Central memory CD8-positive, alpha-beta T cell (primary cell): ENCODE data around the gene HDAC7.
A peak's percentile ranks its signal among the peaks of the same experiment; 100 is the strongest.

Experiments
- ATAC-seq: fragments of 150-1000 bp; cut with Tn5 transposase; replicated peaks from 2 replicates; pipeline ENCODE4 v1.10.0; 2022; ENCODE audit warnings: mild to moderate bottlenecking, moderate FRiP score, moderate number of reproducible peaks; ENCODE audit not compliant: poor library complexity, severe bottlenecking; ENCODE audit errors: extremely low read depth
- DNase-seq, 2 donors: peaks; one replicate each; pipeline ENCODE4 v3.0.0; 2021; ENCODE audit warnings: low spot score in 2 of 2
- H3K27ac Mint-ChIP-seq: one replicate; pipeline ENCODE4 v1.8.0; 2022; ENCODE audit warnings: low read depth, mild to moderate bottlenecking, moderate library complexity, mixed read lengths
- H3K27me3 Mint-ChIP-seq: one replicate; pipeline ENCODE4 v1.8.0; 2022; ENCODE audit warnings: mixed read lengths
- H3K36me3 Mint-ChIP-seq: one replicate; pipeline ENCODE4 v1.8.0; 2022; ENCODE audit warnings: mild to moderate bottlenecking, moderate library complexity, mixed read lengths; ENCODE audit not compliant: insufficient read depth
- H3K4me1 Mint-ChIP-seq: one replicate; pipeline ENCODE4 v1.8.0; 2022; ENCODE audit warnings: mixed read lengths
- H3K4me3 Mint-ChIP-seq: one replicate; pipeline ENCODE4 v1.8.0; 2022; ENCODE audit warnings: mild to moderate bottlenecking, moderate library complexity, mixed read lengths
- H3K9me3 Mint-ChIP-seq: one replicate; pipeline ENCODE4 v1.8.0; 2022; ENCODE audit warnings: mixed read lengths

The HDAC7 gene

DNA sequence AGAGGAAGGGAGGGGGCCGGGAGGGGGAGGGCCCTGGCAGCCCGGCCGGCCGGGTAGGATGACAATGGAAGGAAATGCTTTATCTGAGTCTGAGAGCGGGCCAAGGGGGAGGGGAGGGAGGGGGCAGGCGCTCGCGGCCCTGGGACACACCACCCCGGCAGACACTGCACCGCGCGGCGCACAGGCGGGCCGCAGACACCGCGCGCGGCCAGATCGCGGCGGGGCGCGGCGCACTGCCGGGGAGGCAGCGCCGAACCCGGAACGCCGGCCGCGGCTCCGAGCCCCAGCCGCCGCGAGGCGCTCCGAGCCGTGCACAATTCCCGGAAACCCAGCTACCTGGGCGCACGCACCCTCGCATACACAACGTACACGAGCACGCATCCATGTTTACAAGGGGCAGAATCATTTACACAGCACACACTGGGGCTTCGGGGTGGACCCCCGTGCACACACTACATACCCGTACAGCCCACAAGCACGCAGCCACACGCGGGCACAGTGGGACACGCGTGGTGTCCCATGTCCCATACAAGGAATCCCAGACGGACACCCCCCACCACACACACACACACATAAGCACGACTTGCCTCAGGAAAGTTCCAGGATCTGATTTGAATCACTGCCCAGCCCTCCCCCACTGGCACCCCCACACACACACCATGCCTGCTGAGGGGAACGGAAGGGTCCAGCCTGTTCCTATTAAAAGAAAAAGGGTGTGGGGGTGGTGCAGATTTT lies at the start of gene HDAC7:
Gene HDAC7, minus strand, starts transcription at position 8 of the 735 bp plus-strand sequence. CDS start 118 bp downstream, outside the sequence.
- H3K9me3 Mint-ChIP-seq: no peaks in the 10 kb centered on the region
- ATAC-seq (peak; percentile 63), DNase-seq (peak in 1 of 2 donors; percentile 31)
- peak within 1 kb of the TSS; percentile 89 for H3K27ac Mint-ChIP-seq
- H3K27me3 Mint-ChIP-seq: no peaks in the 10 kb centered on the region
- H3K36me3 Mint-ChIP-seq: peaks cover 12% of the 10 kb centered on the region
- H3K4me3 Mint-ChIP-seq: peak within 1 kb of the TSS; percentile 97
- H3K4me1 Mint-ChIP-seq: peaks cover 84% of the 10 kb centered on the region

- Mint-ChIP-seq H3K4me3 (no peak overlapping the region), H3K27me3 (no peaks in the 10 kb centered on the region), H3K9me3 (no peaks in the 10 kb centered on the region), H3K4me1 (no peaks in the 10 kb centered on the region), H3K36me3 (peaks cover 4% of the 10 kb centered on the region), H3K27ac (peak overlapping the region; percentile 68)
- ATAC-seq: no peak
- DNase-seq: no peak
Observed at GRCh38 chr12:47868552-47869031, 48.9 kb upstream of the HDAC7 start.

DNA sequence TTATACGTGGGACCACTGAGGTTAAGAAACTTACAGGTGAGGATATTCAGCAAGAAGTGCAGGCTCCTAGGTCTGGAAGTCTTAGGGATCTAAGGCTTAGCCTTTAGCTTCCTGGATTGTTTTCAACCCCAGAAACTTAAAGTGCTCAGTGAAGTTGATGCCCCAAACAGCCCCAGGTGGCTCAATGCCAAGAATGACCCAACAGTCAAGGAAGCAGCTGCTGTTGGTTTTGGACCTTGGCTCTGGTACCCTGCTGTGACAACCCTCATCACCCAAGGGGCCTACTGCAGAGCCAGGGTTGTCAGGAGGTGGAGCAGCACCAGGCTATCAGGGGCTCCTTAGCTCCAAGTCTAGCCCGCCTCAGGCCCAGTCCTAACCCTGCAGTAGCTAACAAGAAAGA lies 48.3 kb upstream of the HDAC7 start:
- DNase-seq: no peak
- H3K36me3 Mint-ChIP-seq: peaks cover 2% of the 10 kb centered on the region
- no peaks in the 10 kb centered on the region for H3K4me1 Mint-ChIP-seq
- ATAC-seq: no peak
- no peak overlapping the region for H3K4me3 Mint-ChIP-seq
- no peaks in the 10 kb centered on the region for H3K9me3 Mint-ChIP-seq
- no peaks in the 10 kb centered on the region for H3K27me3 Mint-ChIP-seq
- H3K27ac Mint-ChIP-seq: no peak overlapping the region

- Mint-ChIP-seq H3K27me3 (no peaks in the 10 kb centered on the region), H3K4me1 (no peaks in the 10 kb centered on the region), H3K4me3 (no peak overlapping the region), H3K9me3 (no peaks in the 10 kb centered on the region), H3K36me3 (peaks cover 2% of the 10 kb centered on the region), H3K27ac (no peak overlapping the region)
- DNase-seq (no peak), ATAC-seq (no peak)
Observed at GRCh38 chr12:47867495-47867941, 47.8 kb upstream of the HDAC7 start.

- DNase-seq (no peak), ATAC-seq (no peak)
- H3K4me1 Mint-ChIP-seq: no peaks in the 10 kb centered on the region
- no peaks in the 10 kb centered on the region for H3K27me3 Mint-ChIP-seq
- no peak overlapping the region for H3K27ac Mint-ChIP-seq
- H3K9me3 Mint-ChIP-seq: no peaks in the 10 kb centered on the region
- H3K36me3 Mint-ChIP-seq: no peaks in the 10 kb centered on the region
- H3K4me3 Mint-ChIP-seq: no peak overlapping the region
Observed at GRCh38 chr12:47864646-47865235, 45.0 kb upstream of the HDAC7 start.

DNA sequence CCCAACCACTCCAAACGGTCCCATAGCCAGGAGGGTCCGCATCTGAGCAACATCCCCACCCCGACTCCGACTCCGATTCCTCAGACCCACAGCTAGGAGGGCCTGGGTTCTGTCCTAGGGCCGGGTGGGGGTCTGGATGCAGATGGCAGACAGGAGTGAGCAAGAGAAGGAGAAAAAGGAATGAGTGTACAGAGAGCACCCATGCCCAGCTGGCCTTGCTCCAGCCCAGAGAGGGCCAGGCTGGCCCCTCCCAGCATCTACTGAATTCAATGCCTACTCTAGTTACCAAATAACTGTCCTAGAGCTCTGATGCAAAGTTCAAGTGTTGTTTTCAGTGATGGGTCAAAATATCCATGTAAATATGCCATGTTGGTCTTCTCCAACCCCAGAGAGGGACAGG lies 44.3 kb upstream of the HDAC7 start:
- DNase-seq (no peak), ATAC-seq (no peak)
- Mint-ChIP-seq H3K9me3 (no peaks in the 10 kb centered on the region), H3K27ac (no peak overlapping the region), H3K36me3 (no peaks in the 10 kb centered on the region), H3K27me3 (no peaks in the 10 kb centered on the region), H3K4me1 (no peaks in the 10 kb centered on the region), H3K4me3 (no peak overlapping the region)

GRCh38 chr12:47863467-47863866 lies 43.8 kb upstream of the HDAC7 start:
- Mint-ChIP-seq H3K27ac (no peak overlapping the region), H3K4me1 (no peaks in the 10 kb centered on the region), H3K4me3 (no peak overlapping the region), H3K27me3 (no peaks in the 10 kb centered on the region), H3K36me3 (no peaks in the 10 kb centered on the region), H3K9me3 (no peaks in the 10 kb centered on the region)
- DNase-seq (no peak), ATAC-seq (no peak)

- H3K27me3 Mint-ChIP-seq: no peaks in the 10 kb centered on the region
- no peak overlapping the region for H3K27ac Mint-ChIP-seq
- ATAC-seq (no peak), DNase-seq (no peak)
- H3K4me3 Mint-ChIP-seq: no peak overlapping the region
- no peaks in the 10 kb centered on the region for H3K4me1 Mint-ChIP-seq
- H3K9me3 Mint-ChIP-seq: no peaks in the 10 kb centered on the region
- no peaks in the 10 kb centered on the region for H3K36me3 Mint-ChIP-seq
Observed at GRCh38 chr12:47862881-47863280, 43.2 kb upstream of the HDAC7 start.

GRCh38 chr12:47862167-47862750 lies 42.6 kb upstream of the HDAC7 start:
- no peaks in the 10 kb centered on the region for H3K27me3 Mint-ChIP-seq
- H3K4me1 Mint-ChIP-seq: no peaks in the 10 kb centered on the region
- H3K36me3 Mint-ChIP-seq: no peaks in the 10 kb centered on the region
- ATAC-seq: no peak
- no peak overlapping the region for H3K27ac Mint-ChIP-seq
- H3K9me3 Mint-ChIP-seq: no peaks in the 10 kb centered on the region
- DNase-seq: no peak
- H3K4me3 Mint-ChIP-seq: no peak overlapping the region

GRCh38 chr12:47860873-47861272 lies 41.2 kb upstream of the HDAC7 start:
- H3K27ac Mint-ChIP-seq: no peak overlapping the region
- no peak overlapping the region for H3K4me3 Mint-ChIP-seq
- DNase-seq (no peak), ATAC-seq (no peak)
- no peaks in the 10 kb centered on the region for H3K36me3 Mint-ChIP-seq
- H3K9me3 Mint-ChIP-seq: no peaks in the 10 kb centered on the region
- H3K4me1 Mint-ChIP-seq: no peaks in the 10 kb centered on the region
- H3K27me3 Mint-ChIP-seq: no peaks in the 10 kb centered on the region

DNA sequence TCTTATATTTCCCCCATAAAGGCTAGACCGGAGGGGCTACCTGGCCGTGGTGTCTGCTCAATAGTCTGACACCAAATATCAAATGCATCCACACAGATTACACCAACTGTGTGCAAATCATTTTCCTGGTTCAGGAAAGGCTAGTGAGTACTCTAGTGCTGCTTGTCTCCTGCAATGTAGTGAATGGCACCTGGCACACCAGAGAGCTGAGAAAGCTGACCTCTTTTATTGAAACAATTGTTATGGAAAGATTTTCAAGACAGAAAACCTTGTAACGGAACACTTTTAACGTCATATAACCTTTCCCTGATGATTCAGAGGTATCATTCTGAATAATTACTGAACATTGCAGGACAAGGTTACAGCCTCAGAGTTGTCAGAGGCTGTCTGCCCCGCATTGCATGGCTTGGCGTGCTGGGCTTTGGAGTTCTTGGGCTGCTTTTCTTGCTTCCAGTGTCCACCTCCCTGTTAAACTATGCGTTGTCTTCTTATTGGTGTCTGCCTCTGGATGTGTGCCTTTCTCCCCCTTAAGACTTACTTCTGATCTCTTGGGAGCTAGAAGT lies 40.7 kb upstream of the HDAC7 start:
- no peak overlapping the region for H3K27ac Mint-ChIP-seq
- no peak for DNase-seq
- no peak overlapping the region for H3K4me3 Mint-ChIP-seq
- no peak for ATAC-seq
- H3K4me1 Mint-ChIP-seq: no peaks in the 10 kb centered on the region
- H3K36me3 Mint-ChIP-seq: no peaks in the 10 kb centered on the region
- H3K9me3 Mint-ChIP-seq: no peaks in the 10 kb centered on the region
- no peaks in the 10 kb centered on the region for H3K27me3 Mint-ChIP-seq

DNA sequence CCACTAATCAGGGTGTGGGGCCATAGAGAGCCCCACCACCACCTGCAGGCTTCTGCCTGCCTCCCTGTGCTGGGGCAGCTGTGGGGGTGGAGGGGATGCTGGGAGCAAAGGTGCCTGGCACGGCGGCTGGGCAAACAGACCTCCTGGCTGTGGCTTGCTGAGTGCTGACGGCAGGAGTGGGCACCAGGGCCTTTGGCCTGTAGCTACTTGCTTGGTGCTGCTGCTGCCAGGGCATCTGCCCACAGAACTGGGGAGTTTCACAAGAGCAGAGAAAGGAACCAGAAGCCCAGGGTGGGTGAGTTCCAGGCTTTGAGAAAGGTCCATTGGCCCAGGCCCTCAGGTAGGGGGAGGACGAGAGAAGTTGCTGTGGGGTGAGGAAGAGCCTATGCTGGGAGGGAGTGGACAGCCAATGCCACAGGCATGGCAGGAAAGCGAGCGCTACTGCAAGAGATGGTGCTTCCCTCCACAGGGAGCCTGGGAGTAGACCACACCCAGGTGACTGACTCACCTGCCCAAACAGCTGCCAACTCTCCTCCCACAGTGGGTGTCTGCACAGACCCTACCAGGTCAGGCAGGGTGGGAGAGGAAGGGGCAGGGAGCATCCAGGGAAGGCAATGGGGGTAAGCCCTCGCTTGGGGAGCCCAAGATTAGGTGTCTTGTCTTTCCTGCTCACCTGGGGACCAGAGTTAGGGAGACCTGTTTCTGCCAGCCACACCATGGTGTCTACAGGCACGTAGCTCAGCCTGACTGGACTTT lies 39.0 kb upstream of the HDAC7 start:
- Mint-ChIP-seq H3K27me3 (no peaks in the 10 kb centered on the region), H3K36me3 (no peaks in the 10 kb centered on the region), H3K9me3 (no peaks in the 10 kb centered on the region), H3K27ac (no peak overlapping the region), H3K4me1 (no peaks in the 10 kb centered on the region), H3K4me3 (no peak overlapping the region)
- DNase-seq (no peak), ATAC-seq (no peak)
